ENCODE measurements around the gene NIT1. TPM values are rescaled to one million over a fixed set of nuclear protein-coding genes. Genes with fewer than 3 reads are reported as not detected.

NIT1 gene
- total and polyA plus RNA-seq, 2 of the 13 experiments (the other 11 are each of a cell fraction or from before 2014, with no cell fraction given) = 22.7 to 31.0 TPM

DNA sequence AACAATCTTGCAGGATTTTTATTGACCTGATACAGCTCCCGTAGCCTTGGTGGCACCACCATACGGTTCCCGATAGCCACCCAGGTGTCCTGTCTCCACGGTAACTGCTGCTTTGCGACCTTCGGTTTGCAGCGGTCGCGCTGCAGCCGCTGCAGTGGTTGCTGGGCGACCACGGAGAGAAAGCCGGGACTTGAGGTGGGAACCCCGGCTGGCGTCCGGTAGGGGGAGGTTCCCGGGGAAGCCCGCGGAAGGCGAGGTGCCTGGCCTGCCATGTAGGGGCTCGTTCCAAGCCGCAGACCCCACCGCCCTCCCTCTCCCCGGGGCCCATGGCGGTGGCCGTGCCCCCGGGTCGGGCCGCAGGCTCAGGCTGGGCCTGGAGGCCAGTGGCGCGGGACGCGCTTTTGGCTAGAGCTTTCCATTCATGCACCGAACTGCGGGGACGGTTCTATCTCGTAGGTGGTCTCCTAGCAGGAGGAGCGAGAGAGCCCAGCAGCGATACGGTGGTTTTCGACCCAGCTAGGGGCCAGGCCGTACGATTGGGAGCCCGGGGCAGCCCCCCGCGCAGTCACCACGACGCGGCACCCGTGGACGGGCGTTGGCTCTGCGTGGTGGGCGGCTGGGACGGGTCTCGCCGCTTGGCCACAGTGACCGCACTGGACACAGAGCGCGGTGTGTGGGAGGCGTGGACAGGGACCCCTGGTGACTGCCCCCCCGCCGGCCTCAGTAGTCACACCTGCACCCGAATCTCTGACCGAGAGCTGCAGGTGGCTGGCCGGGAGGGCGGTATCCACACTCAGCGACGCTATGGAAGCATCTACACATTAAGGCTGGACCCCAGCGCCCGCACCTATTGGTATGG is 19.5 kb upstream of the NIT1 start, which contains the start of gene KLHDC9 (continued):
- TF ChIP-seq, protein P1, sequence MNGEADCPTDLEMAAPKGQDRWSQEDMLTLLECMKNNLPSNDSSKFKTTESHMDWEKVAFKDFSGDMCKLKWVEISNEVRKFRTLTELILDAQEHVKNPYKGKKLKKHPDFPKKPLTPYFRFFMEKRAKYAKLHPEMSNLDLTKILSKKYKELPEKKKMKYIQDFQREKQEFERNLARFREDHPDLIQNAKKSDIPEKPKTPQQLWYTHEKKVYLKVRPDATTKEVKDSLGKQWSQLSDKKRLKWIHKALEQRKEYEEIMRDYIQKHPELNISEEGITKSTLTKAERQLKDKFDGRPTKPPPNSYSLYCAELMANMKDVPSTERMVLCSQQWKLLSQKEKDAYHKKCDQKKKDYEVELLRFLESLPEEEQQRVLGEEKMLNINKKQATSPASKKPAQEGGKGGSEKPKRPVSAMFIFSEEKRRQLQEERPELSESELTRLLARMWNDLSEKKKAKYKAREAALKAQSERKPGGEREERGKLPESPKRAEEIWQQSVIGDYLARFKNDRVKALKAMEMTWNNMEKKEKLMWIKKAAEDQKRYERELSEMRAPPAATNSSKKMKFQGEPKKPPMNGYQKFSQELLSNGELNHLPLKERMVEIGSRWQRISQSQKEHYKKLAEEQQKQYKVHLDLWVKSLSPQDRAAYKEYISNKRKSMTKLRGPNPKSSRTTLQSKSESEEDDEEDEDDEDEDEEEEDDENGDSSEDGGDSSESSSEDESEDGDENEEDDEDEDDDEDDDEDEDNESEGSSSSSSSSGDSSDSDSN (CRISPR knock-in tag; IDR thresholded peaks at IDR 0.05) = peak; percentile 62; the same call in 1 of the 2 replicates
- TF ChIP-seq, protein P2, sequence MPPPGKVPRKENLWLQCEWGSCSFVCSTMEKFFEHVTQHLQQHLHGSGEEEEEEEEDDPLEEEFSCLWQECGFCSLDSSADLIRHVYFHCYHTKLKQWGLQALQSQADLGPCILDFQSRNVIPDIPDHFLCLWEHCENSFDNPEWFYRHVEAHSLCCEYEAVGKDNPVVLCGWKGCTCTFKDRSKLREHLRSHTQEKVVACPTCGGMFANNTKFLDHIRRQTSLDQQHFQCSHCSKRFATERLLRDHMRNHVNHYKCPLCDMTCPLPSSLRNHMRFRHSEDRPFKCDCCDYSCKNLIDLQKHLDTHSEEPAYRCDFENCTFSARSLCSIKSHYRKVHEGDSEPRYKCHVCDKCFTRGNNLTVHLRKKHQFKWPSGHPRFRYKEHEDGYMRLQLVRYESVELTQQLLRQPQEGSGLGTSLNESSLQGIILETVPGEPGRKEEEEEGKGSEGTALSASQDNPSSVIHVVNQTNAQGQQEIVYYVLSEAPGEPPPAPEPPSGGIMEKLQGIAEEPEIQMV (CRISPR knock-in tag; IDR thresholded peaks at IDR 0.05; ENCODE audit: low read depth) = peak; percentile 54; the same call in 1 of the 2 replicates
- 0 out of 2 replicates have a peak, but pooled peaks have one; percentile 11 for TF ChIP-seq ZMYM2 (CRISPR knock-in tag; IDR thresholded peaks at IDR 0.05)
- TF ChIP-seq RFX1 (IDR thresholded peaks at IDR 0.05) = peak; percentile 91
- TF ChIP-seq, protein P3, sequence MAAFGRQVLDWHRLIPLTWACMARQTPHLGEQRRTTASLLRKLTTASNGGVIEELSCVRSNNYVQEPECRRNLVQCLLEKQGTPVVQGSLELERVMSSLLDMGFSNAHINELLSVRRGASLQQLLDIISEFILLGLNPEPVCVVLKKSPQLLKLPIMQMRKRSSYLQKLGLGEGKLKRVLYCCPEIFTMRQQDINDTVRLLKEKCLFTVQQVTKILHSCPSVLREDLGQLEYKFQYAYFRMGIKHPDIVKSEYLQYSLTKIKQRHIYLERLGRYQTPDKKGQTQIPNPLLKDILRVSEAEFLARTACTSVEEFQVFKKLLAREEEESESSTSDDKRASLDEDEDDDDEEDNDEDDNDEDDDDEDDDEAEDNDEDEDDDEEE (CRISPR knock-in tag; IDR thresholded peaks at IDR 0.05) = peak; percentile 60; the same call in 1 of the 2 replicates
- TF ChIP-seq ZNF709 (CRISPR knock-in tag; IDR thresholded peaks at IDR 0.05) = 0 out of 2 replicates have a peak, but pooled peaks have one; percentile 40
- TF ChIP-seq AGO2 (optimal IDR thresholded peaks at IDR 0.05; ENCODE audit: low read depth, low read length) = peak; percentile 88
- 0 out of 2 replicates have a peak, but pooled peaks have one; percentile 39 for TF ChIP-seq RFXAP (CRISPR knock-in tag; IDR thresholded peaks at IDR 0.05; ENCODE audit: borderline replicate concordance)
- TF ChIP-seq, protein P4, sequence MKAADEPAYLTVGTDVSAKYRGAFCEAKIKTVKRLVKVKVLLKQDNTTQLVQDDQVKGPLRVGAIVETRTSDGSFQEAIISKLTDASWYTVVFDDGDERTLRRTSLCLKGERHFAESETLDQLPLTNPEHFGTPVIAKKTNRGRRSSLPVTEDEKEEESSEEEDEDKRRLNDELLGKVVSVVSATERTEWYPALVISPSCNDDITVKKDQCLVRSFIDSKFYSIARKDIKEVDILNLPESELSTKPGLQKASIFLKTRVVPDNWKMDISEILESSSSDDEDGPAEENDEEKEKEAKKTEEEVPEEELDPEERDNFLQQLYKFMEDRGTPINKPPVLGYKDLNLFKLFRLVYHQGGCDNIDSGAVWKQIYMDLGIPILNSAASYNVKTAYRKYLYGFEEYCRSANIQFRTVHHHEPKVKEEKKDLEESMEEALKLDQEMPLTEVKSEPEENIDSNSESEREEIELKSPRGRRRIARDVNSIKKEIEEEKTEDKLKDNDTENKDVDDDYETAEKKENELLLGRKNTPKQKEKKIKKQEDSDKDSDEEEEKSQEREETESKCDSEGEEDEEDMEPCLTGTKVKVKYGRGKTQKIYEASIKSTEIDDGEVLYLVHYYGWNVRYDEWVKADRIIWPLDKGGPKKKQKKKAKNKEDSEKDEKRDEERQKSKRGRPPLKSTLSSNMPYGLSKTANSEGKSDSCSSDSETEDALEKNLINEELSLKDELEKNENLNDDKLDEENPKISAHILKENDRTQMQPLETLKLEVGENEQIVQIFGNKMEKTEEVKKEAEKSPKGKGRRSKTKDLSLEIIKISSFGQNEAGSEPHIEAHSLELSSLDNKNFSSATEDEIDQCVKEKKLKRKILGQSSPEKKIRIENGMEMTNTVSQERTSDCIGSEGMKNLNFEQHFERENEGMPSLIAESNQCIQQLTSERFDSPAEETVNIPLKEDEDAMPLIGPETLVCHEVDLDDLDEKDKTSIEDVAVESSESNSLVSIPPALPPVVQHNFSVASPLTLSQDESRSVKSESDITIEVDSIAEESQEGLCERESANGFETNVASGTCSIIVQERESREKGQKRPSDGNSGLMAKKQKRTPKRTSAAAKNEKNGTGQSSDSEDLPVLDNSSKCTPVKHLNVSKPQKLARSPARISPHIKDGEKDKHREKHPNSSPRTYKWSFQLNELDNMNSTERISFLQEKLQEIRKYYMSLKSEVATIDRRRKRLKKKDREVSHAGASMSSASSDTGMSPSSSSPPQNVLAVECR (CRISPR knock-in tag; IDR thresholded peaks at IDR 0.05; ENCODE audit: borderline replicate concordance) = peak; percentile 80
- TF ChIP-seq ELF3 (CRISPR knock-in tag; IDR thresholded peaks at IDR 0.05) = no peak
- TF ChIP-seq ZFY (CRISPR knock-in tag; IDR thresholded peaks at IDR 0.05) = peak; percentile 71
- no peak for TF ChIP-seq JUN (CRISPR knock-in tag; IDR thresholded peaks at IDR 0.05)
- peak; percentile 81; the same call in 1 of the 2 replicates for TF ChIP-seq KDM2A (CRISPR knock-in tag; IDR thresholded peaks at IDR 0.05; ENCODE audit: borderline replicate concordance, low read depth)
- TF ChIP-seq RBFOX2 (IDR thresholded peaks at IDR 0.05; ENCODE audit: low read depth, low read length) = peak; percentile 47; the same call in 1 of the 2 replicates
- TF ChIP-seq ZNF451 (CRISPR knock-in tag; IDR thresholded peaks at IDR 0.05) = 0 out of 2 replicates have a peak, but pooled peaks have one; percentile 40
- TF ChIP-seq, protein P5, sequence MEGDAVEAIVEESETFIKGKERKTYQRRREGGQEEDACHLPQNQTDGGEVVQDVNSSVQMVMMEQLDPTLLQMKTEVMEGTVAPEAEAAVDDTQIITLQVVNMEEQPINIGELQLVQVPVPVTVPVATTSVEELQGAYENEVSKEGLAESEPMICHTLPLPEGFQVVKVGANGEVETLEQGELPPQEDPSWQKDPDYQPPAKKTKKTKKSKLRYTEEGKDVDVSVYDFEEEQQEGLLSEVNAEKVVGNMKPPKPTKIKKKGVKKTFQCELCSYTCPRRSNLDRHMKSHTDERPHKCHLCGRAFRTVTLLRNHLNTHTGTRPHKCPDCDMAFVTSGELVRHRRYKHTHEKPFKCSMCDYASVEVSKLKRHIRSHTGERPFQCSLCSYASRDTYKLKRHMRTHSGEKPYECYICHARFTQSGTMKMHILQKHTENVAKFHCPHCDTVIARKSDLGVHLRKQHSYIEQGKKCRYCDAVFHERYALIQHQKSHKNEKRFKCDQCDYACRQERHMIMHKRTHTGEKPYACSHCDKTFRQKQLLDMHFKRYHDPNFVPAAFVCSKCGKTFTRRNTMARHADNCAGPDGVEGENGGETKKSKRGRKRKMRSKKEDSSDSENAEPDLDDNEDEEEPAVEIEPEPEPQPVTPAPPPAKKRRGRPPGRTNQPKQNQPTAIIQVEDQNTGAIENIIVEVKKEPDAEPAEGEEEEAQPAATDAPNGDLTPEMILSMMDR (CRISPR knock-in tag; IDR thresholded peaks at IDR 0.05) = peak; percentile 50
- TF ChIP-seq ZNF598 (CRISPR knock-in tag; IDR thresholded peaks at IDR 0.05; ENCODE audit: borderline replicate concordance) = peak; percentile 65; the same call in 1 of the 2 replicates
